Prostate gland (tissue), 2 donors: ENCODE results near the gene UBE2Q2.

ENCODE experiments used
- CTCF ChIP-seq, 4 experiments: fragments of 200-600 bp in 2 of 4; fragments of 450-650 bp in 2 of 4; sonication (generic) in 2 of 4; IDR thresholded peaks; 1 replicate in 3 of 4; 2 replicates in 1 of 4; pipeline ENCODE4 v1.5.1; 2016 to 2019; ENCODE audit warnings: antibody characterized with exemption in 4 of 4, mild to moderate bottlenecking in 2 of 4, moderate library complexity in 2 of 4
- POLR2A ChIP-seq: fragments of 450-650 bp; IDR thresholded peaks from one replicate; pipeline ENCODE4 v1.6.1; 2016; ENCODE audit warnings: antibody characterized with exemption, mild to moderate bottlenecking
- POLR2AphosphoS5 ChIP-seq: sonication (generic); formaldehyde crosslinking; IDR thresholded peaks from one replicate; pipeline ENCODE4 v1.6.1; 2017; ENCODE audit warnings: antibody characterized with exemption

GRCh38 chr15:75861750-75862402, 18.6 kb downstream of the UBE2Q2 start:
- TF ChIP-seq CTCF (IDR thresholded peaks at IDR 0.05) (no peak), POLR2AphosphoS5 (no peak), POLR2A (no peak)
